HG03280 (cell line): ENCODE measurements around the gene OR2T10.
"Not testable (repeated sequence)": the region's sequence is repeated elsewhere in the genome, so short reads cannot be mapped to it uniquely, and the experiment has no call there.

Source experiments
- ATAC-seq: cut with Tn5 transposase; IDR thresholded peaks from one replicate; pipeline ENCODE4 v1.9.1; 2021; ENCODE audit warnings: mild to moderate bottlenecking, moderate library complexity; ENCODE audit not compliant: unreplicated experiment

OR2T10 gene

GRCh38 chr1:248597589-248597988 is at the start of gene OR2T10:
TSS of gene OR2T10 (minus strand) at chr1:248597700. CDS start at chr1:248593768, 3,932 bp downstream.
- ATAC-seq: no peak

GRCh38 chr1:248645178-248645577 is 47.7 kb upstream of the OR2T10 start, which contains the start of gene OR2T35:
TSS of gene OR2T35 (minus strand) at chr1:248645278. CDS start at chr1:248639258, 6,020 bp downstream.
- not testable (repeated sequence) for ATAC-seq

GRCh38 chr1:248642971-248643651 is 45.6 kb upstream of the OR2T10 start:
- ATAC-seq: peak; percentile 59

GRCh38 chr1:248641583-248641982 is 44.1 kb upstream of the OR2T10 start:
- peak; percentile 1 for ATAC-seq

GRCh38 chr1:248640906-248641305 is 43.4 kb upstream of the OR2T10 start:
- ATAC-seq: peak; percentile 28

GRCh38 chr1:248639652-248640051 is 42.2 kb upstream of the OR2T10 start:
- ATAC-seq: not testable (repeated sequence)

GRCh38 chr1:248636612-248637011 is 39.1 kb upstream of the OR2T10 start:
- not testable (repeated sequence) for ATAC-seq

- not testable (repeated sequence) for ATAC-seq
Measured at GRCh38 chr1:248634991-248635390, 37.5 kb upstream of the OR2T10 start, which contains the start of gene OR2T11. TSS of gene OR2T11 (minus strand) at chr1:248635091. CDS start at chr1:248627128, 7,963 bp downstream.

GRCh38 chr1:248631354-248632008 is 34.0 kb upstream of the OR2T10 start:
- no peak for ATAC-seq

GRCh38 chr1:248630551-248630950 is 33.1 kb upstream of the OR2T10 start:
- no peak for ATAC-seq

GRCh38 chr1:248627971-248628844 is 30.7 kb upstream of the OR2T10 start:
- ATAC-seq: peak; percentile 87

GRCh38 chr1:248625971-248626370 is 28.5 kb upstream of the OR2T10 start:
- no peak for ATAC-seq

GRCh38 chr1:248625166-248625565 is 27.7 kb upstream of the OR2T10 start:
- ATAC-seq: no peak

GRCh38 chr1:248622570-248623001 is 25.1 kb upstream of the OR2T10 start:
- ATAC-seq: peak; percentile 94

- no peak for ATAC-seq
Measured at GRCh38 chr1:248621770-248622169, 24.3 kb upstream of the OR2T10 start.

GRCh38 chr1:248618878-248619277 is 21.4 kb upstream of the OR2T10 start:
- ATAC-seq: no peak

- no peak for ATAC-seq
Measured at GRCh38 chr1:248618119-248618518, 20.6 kb upstream of the OR2T10 start.

- peak; percentile 56 for ATAC-seq
Measured at GRCh38 chr1:248613742-248614141, 16.2 kb upstream of the OR2T10 start.

- ATAC-seq: no peak
Measured at GRCh38 chr1:248611883-248612414, 14.4 kb upstream of the OR2T10 start.

GRCh38 chr1:248610301-248610700 is 12.8 kb upstream of the OR2T10 start:
- no peak for ATAC-seq

GRCh38 chr1:248599396-248599795 is 1.9 kb upstream of the OR2T10 start:
- no peak for ATAC-seq
